C4-2B (cell line): ENCODE measurements around the gene ATRNL1.

Experiments
- CTCF ChIP-seq: fragments of 450-650 bp; conservative IDR thresholded peaks from 2 replicates; pipeline ENCODE4 v1.5.1; 2017; ENCODE audit warnings: mild to moderate bottlenecking
- ZFX ChIP-seq: fragments of 450-650 bp; IDR thresholded peaks from 2 replicates; pipeline ENCODE4 v1.6.1; 2017

GRCh38 chr10:115084277-115084850 lies 8.8 kb upstream of the ATRNL1 start:
- no peak for TF ChIP-seq CTCF
- no peak for TF ChIP-seq ZFX
